ENCODE data around the gene PDE11A.

- TF ChIP-seq CTCF (IDR thresholded peaks at IDR 0.05 in 2 of 3, conservative IDR thresholded peaks at IDR 0.05 in 1 of 3; ENCODE audit: borderline replicate concordance in 1 of 3, insufficient read depth in 1 of 3, low read depth in 2 of 3, low read length in 2 of 3), result no peak
- no peak for TF ChIP-seq CEBPB (IDR thresholded peaks at IDR 0.05; ENCODE audit: low read depth)
- no peak for TF ChIP-seq TCF7L2 (IDR thresholded peaks at IDR 0.05; ENCODE audit: borderline replicate concordance, extremely low read depth, insufficient read depth, insufficient read length)
- no peak for TF ChIP-seq POLR2A (IDR thresholded peaks at IDR 0.05; ENCODE audit: borderline replicate concordance, extremely low read depth, insufficient read depth, insufficient read length)
- no peak for TF ChIP-seq EZH2phosphoT487 (IDR thresholded peaks at IDR 0.05; ENCODE audit: borderline replicate concordance)
These were observed 479.2 kb downstream of the PDE11A start for GRCh38 chr2:177593402-177593801.
